Neuronal stem cell (in vitro differentiated cells): Measurements from ENCODE around the gene TNC.

Experiments used
- DNase-seq: peaks from one replicate; pipeline ENCODE4 v3.0.0-alpha.2; 2013; ENCODE audit warnings: low spot score
- H2AFZ ChIP-seq: one replicate; pipeline ENCODE4 v1.6.1; 2013; ENCODE audit warnings: mild to moderate bottlenecking, low read length, inconsistent platforms
- H2AK5ac ChIP-seq: 2 replicates; pipeline ENCODE4 v1.6.1; 2013; ENCODE audit warnings: low read depth, mild to moderate bottlenecking, inconsistent platforms, low read length, moderate library complexity, mixed read lengths
- H2BK120ac ChIP-seq: 2 replicates; pipeline ENCODE4 v1.6.1; 2013; ENCODE audit warnings: low read depth, mild to moderate bottlenecking, inconsistent platforms, low read length, moderate library complexity, mixed read lengths
- H2BK12ac ChIP-seq: one replicate; pipeline ENCODE4 v1.6.1; 2013; ENCODE audit warnings: low read length, inconsistent platforms
- H2BK15ac ChIP-seq: 2 replicates; pipeline ENCODE4 v1.6.1; 2013; ENCODE audit warnings: mild to moderate bottlenecking, low read length, inconsistent platforms, mixed read lengths
- H2BK5ac ChIP-seq: one replicate; pipeline ENCODE4 v1.6.1; 2013; ENCODE audit warnings: inconsistent platforms, mild to moderate bottlenecking, low read length, moderate library complexity
- H3K14ac ChIP-seq: one replicate; pipeline ENCODE4 v1.6.1; 2013; ENCODE audit warnings: low read length, inconsistent platforms
- H3K18ac ChIP-seq: 2 replicates; pipeline ENCODE4 v1.6.1; 2013; ENCODE audit warnings: low read length, inconsistent platforms
- H3K23ac ChIP-seq: 2 replicates; pipeline ENCODE4 v1.6.1; 2013; ENCODE audit warnings: low read depth, mild to moderate bottlenecking, mixed read lengths, low read length, inconsistent platforms; ENCODE audit not compliant: poor library complexity
- H3K27ac ChIP-seq: replicated peaks from 3 replicates; pipeline ENCODE4 v1.5.1; 2013; ENCODE audit warnings: low read length, inconsistent platforms
- H3K27me3 ChIP-seq, 3 experiments: 2 replicates each; pipeline ENCODE4 v1.6.1; 2013; ENCODE audit warnings: low read length in 3 of 3, mild to moderate bottlenecking in 2 of 3, inconsistent platforms in 1 of 3, low read depth in 1 of 3, mixed read lengths in 1 of 3, moderate library complexity in 1 of 3; ENCODE audit not compliant: control insufficient read depth in 3 of 3, insufficient read depth in 3 of 3
- H3K36me3 ChIP-seq, 2 donors: replicated peaks in 1 of 2; 2 replicates each; pipeline ENCODE4 v1.6.1; 2013; ENCODE audit warnings: low read length in 2 of 2; ENCODE audit not compliant: control insufficient read depth in 2 of 2, insufficient read depth in 2 of 2
- H3K4ac ChIP-seq: 2 replicates; pipeline ENCODE4 v1.6.1; 2013; ENCODE audit warnings: inconsistent platforms, mild to moderate bottlenecking, low read length, moderate library complexity
- H3K4me1 ChIP-seq, 2 donors: 1 replicate in 1 of 2; 2 replicates in 1 of 2; pipeline ENCODE4 v1.6.1; 2013; ENCODE audit warnings: low read length in 2 of 2, low read depth in 1 of 2; ENCODE audit not compliant: control insufficient read depth in 2 of 2, insufficient read depth in 1 of 2
- H3K4me2 ChIP-seq: one replicate; pipeline ENCODE4 v1.6.1; 2013; ENCODE audit warnings: mild to moderate bottlenecking, low read length, inconsistent platforms; ENCODE audit not compliant: insufficient read depth, poor library complexity, severe bottlenecking
- H3K4me3 ChIP-seq, 2 donors: 2 replicates each; pipeline ENCODE4 v1.5.1; 2013; ENCODE audit warnings: low read length in 2 of 2, mild to moderate bottlenecking in 2 of 2, inconsistent platforms in 1 of 2, moderate library complexity in 1 of 2
- H3K79me1 ChIP-seq: one replicate; pipeline ENCODE4 v1.6.1; 2013; ENCODE audit warnings: low read depth, mild to moderate bottlenecking, inconsistent platforms, low read length, moderate library complexity
- H3K9ac ChIP-seq: one replicate; pipeline ENCODE4 v1.6.1; 2013; ENCODE audit warnings: mild to moderate bottlenecking, low read depth, low read length, inconsistent platforms; ENCODE audit not compliant: poor library complexity
- H3K9me3 ChIP-seq, 2 donors: replicated peaks in 1 of 2; 2 replicates each; pipeline versions ENCODE3 to v1.6.1; 2013; ENCODE audit warnings: low read length in 2 of 2, mild to moderate bottlenecking in 2 of 2, inconsistent platforms in 1 of 2, low read depth in 1 of 2, mixed read lengths in 1 of 2, moderate library complexity in 1 of 2; ENCODE audit not compliant: control insufficient read depth in 2 of 2, insufficient read depth in 1 of 2
- H4K8ac ChIP-seq: one replicate; pipeline ENCODE4 v1.6.1; 2013; ENCODE audit warnings: low read depth, mild to moderate bottlenecking, inconsistent platforms, low read length, moderate library complexity
- H4K91ac ChIP-seq: one replicate; pipeline ENCODE4 v1.6.1; 2013; ENCODE audit warnings: low read length, low read depth, mild to moderate bottlenecking, inconsistent platforms; ENCODE audit not compliant: poor library complexity
- WGBS, 2 donors: extraction: QIAGEN DNeasy Blood & Tissue Kit; methylation state at CpG; one replicate each; pipeline ENCODE4 v1.1.7; 2013; ENCODE audit warnings: missing lambda C conversion rate in 2 of 2, mixed read lengths in 1 of 2; ENCODE audit not compliant: insufficient read length in 2 of 2, insufficient replicate concordance in 1 of 2; ENCODE audit errors: extremely low coverage in 2 of 2; 5-methylcytosine and 5-hydroxymethylcytosine counted together

Gene TNC

GRCh38 chr9:115155037-115155436 lies 37.1 kb upstream of the TNC start:
- H2BK120ac ChIP-seq: no peak overlapping the region
- H3K4me1 ChIP-seq: no peaks in the 10 kb centered on the region
- H3K27me3 ChIP-seq: no peaks in the 10 kb centered on the region
- H3K27ac ChIP-seq: no peak overlapping the region
- no peak overlapping the region for H3K14ac ChIP-seq
- no peak overlapping the region for H3K4ac ChIP-seq
- no peaks in the 10 kb centered on the region for H3K79me1 ChIP-seq
- H2BK12ac ChIP-seq: no peak overlapping the region
- H2BK15ac ChIP-seq: no peak overlapping the region
- no peak overlapping the region for H4K91ac ChIP-seq
- no peak overlapping the region for H3K4me3 ChIP-seq
- no peak overlapping the region for H3K9ac ChIP-seq
- H2BK5ac ChIP-seq: no peak overlapping the region
- no peaks in the 10 kb centered on the region for H3K36me3 ChIP-seq
- H2AFZ ChIP-seq: no peak overlapping the region
- no peak overlapping the region for H3K23ac ChIP-seq
- H3K18ac ChIP-seq: peak overlapping the region; percentile 3
- DNase-seq: no peak
- no CpG with 5 or more reads among the region's 4 CpGs for WGBS, 2 donors
- no peak overlapping the region for H4K8ac ChIP-seq
- H3K9me3 ChIP-seq: no peaks in the 10 kb centered on the region
- no peak overlapping the region for H3K4me2 ChIP-seq
- no peak overlapping the region for H2AK5ac ChIP-seq

GRCh38 chr9:115154617-115155016 lies 36.7 kb upstream of the TNC start:
- Histone ChIP-seq H3K9ac (no peak overlapping the region), H3K4ac (no peak overlapping the region), H2AK5ac (no peak overlapping the region), H3K18ac (no peak overlapping the region), H3K36me3 (no peaks in the 10 kb centered on the region), H3K23ac (no peak overlapping the region), H2BK12ac (no peak overlapping the region), H3K14ac (no peak overlapping the region), H3K9me3 (no peaks in the 10 kb centered on the region), H3K27me3 (no peaks in the 10 kb centered on the region), H4K8ac (no peak overlapping the region), H4K91ac (no peak overlapping the region), H3K27ac (no peak overlapping the region), H2BK5ac (no peak overlapping the region), H3K4me3 (no peak overlapping the region), H2BK120ac (no peak overlapping the region), H2BK15ac (no peak overlapping the region), H3K4me2 (no peak overlapping the region), H3K79me1 (no peaks in the 10 kb centered on the region), H2AFZ (no peak overlapping the region), H3K4me1 (no peaks in the 10 kb centered on the region)
- no peak for DNase-seq

GRCh38 chr9:115152281-115152820 lies 34.4 kb upstream of the TNC start:
- Histone ChIP-seq H2BK15ac (no peak overlapping the region), H3K36me3 (no peaks in the 10 kb centered on the region), H3K14ac (no peak overlapping the region), H3K9me3 (no peaks in the 10 kb centered on the region), H2BK120ac (no peak overlapping the region), H3K27ac (no peak overlapping the region), H2AK5ac (no peak overlapping the region), H3K4ac (no peak overlapping the region), H3K9ac (no peak overlapping the region), H3K4me1 (no peaks in the 10 kb centered on the region), H3K79me1 (no peaks in the 10 kb centered on the region), H3K4me2 (no peak overlapping the region), H3K27me3 (no peaks in the 10 kb centered on the region), H2AFZ (no peak overlapping the region), H4K91ac (no peak overlapping the region), H2BK12ac (no peak overlapping the region), H4K8ac (no peak overlapping the region), H3K18ac (no peak overlapping the region), H3K23ac (no peak overlapping the region), H3K4me3 (no peak overlapping the region), H2BK5ac (no peak overlapping the region)
- no peak for DNase-seq
- no CpG with 5 or more reads among the region's 3 CpGs for WGBS, 2 donors

GRCh38 chr9:115148721-115149120 lies 30.8 kb upstream of the TNC start:
- Histone ChIP-seq H3K36me3 (no peaks in the 10 kb centered on the region), H3K9me3 (no peaks in the 10 kb centered on the region), H2BK5ac (no peak overlapping the region), H3K4me1 (peaks cover 1 to 2% of the 10 kb centered on the region in 2 donors), H3K4me3 (no peak overlapping the region), H2AFZ (no peak overlapping the region), H3K18ac (no peak overlapping the region), H2BK12ac (no peak overlapping the region), H3K23ac (no peak overlapping the region), H3K4ac (no peak overlapping the region), H2AK5ac (no peak overlapping the region), H3K14ac (no peak overlapping the region), H3K9ac (no peak overlapping the region), H4K8ac (no peak overlapping the region), H2BK15ac (no peak overlapping the region), H3K4me2 (no peak overlapping the region), H3K79me1 (no peaks in the 10 kb centered on the region), H3K27ac (no peak overlapping the region), H3K27me3 (peaks cover 0 to 3% (median 0%) of the 10 kb centered on the region in 3 experiments), H4K91ac (no peak overlapping the region), H2BK120ac (no peak overlapping the region)
- no CpG with 5 or more reads among the region's 3 CpGs for WGBS, 2 donors
- DNase-seq: no peak
